Hepatocyte (in vitro differentiated cells): Measurements from ENCODE around the gene MON1A. TPM values are rescaled to one million over a fixed set of nuclear protein-coding genes. Genes with fewer than 3 reads are reported as not detected.

ENCODE experiments used
- DNase-seq: peaks from one replicate; pipeline ENCODE4 v3.0.0-alpha.2; 2016; ENCODE audit warnings: low spot score
- H2AFZ ChIP-seq: fragments of 200-600 bp; sonication (generic); 2 replicates; pipeline ENCODE4 v1.6.0; 2016; ENCODE audit warnings: antibody characterized with exemption, mild to moderate bottlenecking
- H3K27ac ChIP-seq: fragments of 200-600 bp; sonication (generic); 2 replicates; pipeline ENCODE4 v1.5.1; 2016; ENCODE audit warnings: mild to moderate bottlenecking
- H3K27me3 ChIP-seq: fragments of 200-600 bp; sonication (generic); 2 replicates; pipeline ENCODE4 v1.6.1; 2016
- H3K36me3 ChIP-seq: fragments of 200-600 bp; sonication (generic); replicated peaks from 2 replicates; pipeline ENCODE4 v1.5.1; 2016; ENCODE audit warnings: low read depth; ENCODE audit not compliant: insufficient read depth
- H3K4me1 ChIP-seq: fragments of 200-600 bp; sonication (generic); 2 replicates; pipeline ENCODE4 v1.5.1; 2016; ENCODE audit warnings: mild to moderate bottlenecking, moderate library complexity; ENCODE audit not compliant: insufficient read depth
- H3K4me2 ChIP-seq: fragments of 200-600 bp; sonication (generic); 2 replicates; pipeline ENCODE4 v1.6.0; 2016
- H3K4me3 ChIP-seq: fragments of 200-600 bp; sonication (generic); 2 replicates; pipeline ENCODE4 v1.5.1; 2016; ENCODE audit warnings: mild to moderate bottlenecking
- H3K79me2 ChIP-seq: fragments of 200-600 bp; sonication (generic); 2 replicates; pipeline ENCODE4 v1.6.0; 2017; ENCODE audit warnings: mild to moderate bottlenecking
- H3K9me2 ChIP-seq: fragments of 200-600 bp; sonication (generic); replicated peaks from 2 replicates; pipeline ENCODE4 v1.6.0; 2017; ENCODE audit warnings: mild to moderate bottlenecking; ENCODE audit not compliant: insufficient read depth
- H3K9me3 ChIP-seq: fragments of 200-600 bp; sonication (generic); 2 replicates; pipeline ENCODE4 v1.5.1; 2016; ENCODE audit warnings: low read depth, mild to moderate bottlenecking
- H4K20me1 ChIP-seq: fragments of 200-600 bp; sonication (generic); 2 replicates; pipeline ENCODE4 v1.6.0; 2016; ENCODE audit warnings: mild to moderate bottlenecking; ENCODE audit not compliant: insufficient read depth, poor library complexity, severe bottlenecking
- CTCF ChIP-seq: fragments of 200-600 bp; sonication (generic); IDR thresholded peaks from 2 replicates; pipeline ENCODE4 v1.5.1; 2016; ENCODE audit warnings: antibody characterized with exemption, mild to moderate bottlenecking; ENCODE audit not compliant: poor library complexity
- EZH2 ChIP-seq: fragments of 200-600 bp; sonication (generic); IDR thresholded peaks from 2 replicates; pipeline ENCODE4 v1.6.1; 2016; ENCODE audit warnings: antibody characterized with exemption, mild to moderate bottlenecking, borderline replicate concordance
- EZH2phosphoT487 ChIP-seq: fragments of 200-600 bp; sonication (generic); IDR thresholded peaks from one replicate; pipeline ENCODE4 v1.6.1; 2018; ENCODE audit warnings: antibody characterized with exemption, mild to moderate bottlenecking, low read depth, moderate library complexity; ENCODE audit not compliant: unreplicated experiment, severe bottlenecking
- WGBS: methylation state at CpG from one replicate; pipeline ENCODE4 v1.1.6; 2016; ENCODE audit warnings: low lambda C conversion rate; ENCODE audit errors: missing lambda C conversion rate; 5-methylcytosine and 5-hydroxymethylcytosine counted together
- polyA plus RNA-seq: library from polyadenylated mRNA; unstranded; fragments of >200 nt; fragmentation: Nextera tagmentation; extraction: Ambion mirVana; gene quantifications from 2 replicates; pipeline ENCODE4 v1.2.1, GENCODE V29; 2016
- total RNA-seq: library from RNA; depleted of rRNA; stranded (reverse); fragments of >200 nt; gene quantifications from 2 replicates; pipeline ENCODE4 v1.2.3, GENCODE V29; 2014

Gene MON1A
- total and polyA plus RNA-seq, 2 experiments from 2014 or later: 9.5 to 10.7 TPM

DNA sequence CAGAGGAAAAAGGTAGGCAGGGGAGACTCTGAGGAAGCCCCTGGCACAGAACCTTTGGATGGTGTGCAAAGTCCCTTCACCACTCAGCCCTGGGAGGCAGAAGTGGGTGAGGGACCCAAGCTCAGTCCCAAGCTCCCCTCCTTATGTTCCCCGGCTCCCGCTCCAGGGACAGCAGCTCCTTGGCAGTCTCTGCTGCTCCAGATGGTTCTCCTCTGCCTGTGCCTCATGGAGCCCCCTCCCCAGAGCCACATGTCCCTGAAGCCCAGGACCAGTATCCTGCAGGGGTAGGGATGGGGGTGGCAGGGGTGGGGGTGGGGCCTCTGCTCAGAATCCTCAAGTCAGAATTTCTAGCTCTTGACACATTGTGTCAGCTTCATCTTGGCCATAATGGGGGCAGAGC, 51.9 kb downstream of the MON1A start:
- H2AFZ ChIP-seq: no peak overlapping the region
- no peak for DNase-seq
- no peak overlapping the region for H3K27ac ChIP-seq
- no peaks in the 10 kb centered on the region for H3K9me2 ChIP-seq
- no peaks in the 10 kb centered on the region for H3K79me2 ChIP-seq
- no peaks in the 10 kb centered on the region for H3K9me3 ChIP-seq
- WGBS: no CpG with 5 or more reads among the region's 2 CpGs
- no peaks in the 10 kb centered on the region for H3K36me3 ChIP-seq
- H3K4me1 ChIP-seq: peaks cover 26% of the 10 kb centered on the region
- H3K4me2 ChIP-seq: no peak overlapping the region
- no peak for TF ChIP-seq CTCF
- TF ChIP-seq EZH2phosphoT487: no peak
- no peak for TF ChIP-seq EZH2
- H4K20me1 ChIP-seq: no peaks in the 10 kb centered on the region
- H3K4me3 ChIP-seq: no peak overlapping the region
- H3K27me3 ChIP-seq: no peaks in the 10 kb centered on the region

DNA sequence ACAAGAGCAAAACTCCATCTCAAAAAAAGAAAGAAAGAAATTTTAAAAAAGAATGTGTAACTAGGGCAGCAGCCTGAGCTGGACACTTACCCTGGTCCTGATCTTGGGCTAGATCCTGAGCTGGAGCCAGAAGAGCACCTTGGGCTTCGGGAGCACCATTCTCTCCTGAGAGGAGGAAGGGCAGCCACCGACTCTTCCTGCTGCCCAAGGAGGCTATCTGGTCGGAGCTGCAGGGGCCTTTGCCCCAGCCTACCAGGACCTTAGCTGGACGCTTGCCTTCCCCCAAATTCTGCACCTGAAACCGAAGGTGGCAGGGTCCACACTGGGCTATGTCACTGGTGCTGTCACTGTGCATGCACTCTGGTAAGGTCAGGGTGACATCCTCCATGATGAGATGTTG, 53.0 kb downstream of the MON1A start:
- Histone ChIP-seq H3K36me3 (no peaks in the 10 kb centered on the region), H3K4me3 (no peak overlapping the region), H3K79me2 (no peaks in the 10 kb centered on the region), H3K4me2 (no peak overlapping the region), H4K20me1 (no peaks in the 10 kb centered on the region), H3K9me3 (no peaks in the 10 kb centered on the region), H3K4me1 (peaks cover 32% of the 10 kb centered on the region), H3K27ac (no peak overlapping the region), H2AFZ (no peak overlapping the region), H3K27me3 (no peaks in the 10 kb centered on the region), H3K9me2 (no peaks in the 10 kb centered on the region)
- 90% methylated on average over 5 of the region's 5 CpGs for WGBS
- DNase-seq: no peak
- no peak for TF ChIP-seq EZH2

- no peaks in the 10 kb centered on the region for H3K36me3 ChIP-seq
- no peak overlapping the region for H3K4me2 ChIP-seq
- no peaks in the 10 kb centered on the region for H3K9me3 ChIP-seq
- TF ChIP-seq CTCF: no peak
- no peak for TF ChIP-seq EZH2
- TF ChIP-seq EZH2phosphoT487: no peak
- peaks cover 32% of the 10 kb centered on the region for H3K4me1 ChIP-seq
- H2AFZ ChIP-seq: no peak overlapping the region
- no peak overlapping the region for H3K4me3 ChIP-seq
- no peaks in the 10 kb centered on the region for H4K20me1 ChIP-seq
- no peaks in the 10 kb centered on the region for H3K9me2 ChIP-seq
- peak; percentile 86 for DNase-seq
- H3K27me3 ChIP-seq: peaks cover 24% of the 10 kb centered on the region
- H3K27ac ChIP-seq: peak overlapping the region; percentile 98
- WGBS: 38% methylated on average over 8 of the region's 8 CpGs
- H3K79me2 ChIP-seq: no peaks in the 10 kb centered on the region
These were observed 56.0 kb downstream of the MON1A start for GRCh38 chr3:49873623-49874022.

- Histone ChIP-seq H3K79me2 (no peaks in the 10 kb centered on the region), H3K9me3 (no peaks in the 10 kb centered on the region), H3K4me2 (peak overlapping the region; percentile 51), H3K27me3 (peaks cover 29% of the 10 kb centered on the region), H3K4me1 (peaks cover 32% of the 10 kb centered on the region), H3K27ac (peak overlapping the region; percentile 98), H3K36me3 (no peaks in the 10 kb centered on the region), H2AFZ (no peak overlapping the region), H3K4me3 (no peak overlapping the region), H4K20me1 (no peaks in the 10 kb centered on the region), H3K9me2 (no peaks in the 10 kb centered on the region)
- 68% methylated on average over 4 of the region's 4 CpGs for WGBS
- peak; percentile 65 for DNase-seq
- TF ChIP-seq EZH2phosphoT487 (no peak), CTCF (no peak), EZH2 (no peak)
These were observed 56.8 kb downstream of the MON1A start for GRCh38 chr3:49872801-49873281.
